H9 (cell line): ENCODE results near the gene AKAP3. TPM values are rescaled to one million over a fixed set of nuclear protein-coding genes. Genes with fewer than 3 reads are reported as not detected.
A peak's percentile ranks its signal among the peaks of the same experiment; 100 is the strongest.

Experiments
- DNase-seq: peaks from one replicate; pipeline ENCODE4 v3.0.0-alpha.2; 2017
- H2AFZ ChIP-seq: one replicate; pipeline ENCODE4 v1.6.1; 2013; ENCODE audit warnings: mild to moderate bottlenecking, low read length, control low read depth, moderate library complexity
- H2AK5ac ChIP-seq: 2 replicates; pipeline ENCODE4 v1.6.1; 2013; ENCODE audit warnings: low read length, control low read depth, mixed read lengths; ENCODE audit not compliant: insufficient read length
- H2BK120ac ChIP-seq: one replicate; pipeline ENCODE4 v1.6.1; 2013; ENCODE audit warnings: low read depth, mild to moderate bottlenecking, low read length, control low read depth, inconsistent platforms; ENCODE audit not compliant: poor library complexity, severe bottlenecking
- H2BK12ac ChIP-seq: 2 replicates; pipeline ENCODE4 v1.6.1; 2013; ENCODE audit warnings: low read length, control low read depth, mixed read lengths, low read depth; ENCODE audit not compliant: insufficient read length
- H2BK15ac ChIP-seq: 2 replicates; pipeline ENCODE4 v1.6.1; 2013; ENCODE audit warnings: low read depth, low read length, control low read depth
- H2BK20ac ChIP-seq: one replicate; pipeline ENCODE4 v1.6.1; 2013; ENCODE audit warnings: low read depth, mild to moderate bottlenecking, low read length, control low read depth, inconsistent platforms; ENCODE audit not compliant: poor library complexity, severe bottlenecking
- H2BK5ac ChIP-seq: 2 replicates; pipeline ENCODE4 v1.6.1; 2013; ENCODE audit warnings: low read length, control low read depth, mixed read lengths; ENCODE audit not compliant: insufficient read length
- H3K14ac ChIP-seq: 2 replicates; pipeline ENCODE4 v1.6.1; 2013; ENCODE audit warnings: low read length, control low read depth; ENCODE audit not compliant: insufficient read depth
- H3K18ac ChIP-seq: 2 replicates; pipeline ENCODE4 v1.6.1; 2013; ENCODE audit warnings: low read depth, mild to moderate bottlenecking, mixed read lengths, low read length, control low read depth; ENCODE audit not compliant: insufficient read length
- H3K23ac ChIP-seq: 2 replicates; pipeline ENCODE4 v1.6.1; 2013; ENCODE audit warnings: low read length, control low read depth, mixed read lengths, low read depth; ENCODE audit not compliant: insufficient read length
- H3K23me2 ChIP-seq: 2 replicates; pipeline ENCODE4 v1.6.1; 2013; ENCODE audit warnings: low read depth, mild to moderate bottlenecking, mixed read lengths, low read length, control low read depth; ENCODE audit not compliant: insufficient read length, poor library complexity, severe bottlenecking
- H3K27ac ChIP-seq: 2 replicates; pipeline ENCODE4 v1.5.1; 2013; ENCODE audit warnings: low read length, control low read depth, mixed read lengths, low read depth; ENCODE audit not compliant: insufficient read length
- H3K27me3 ChIP-seq: 2 replicates; pipeline ENCODE4 v1.6.1; 2013; ENCODE audit warnings: low read length, control low read depth, inconsistent platforms; ENCODE audit not compliant: insufficient read depth
- H3K4ac ChIP-seq: 2 replicates; pipeline ENCODE4 v1.6.1; 2013; ENCODE audit warnings: low read depth, mild to moderate bottlenecking, control low read depth, inconsistent platforms, low read length, moderate library complexity
- H3K4me1 ChIP-seq: 2 replicates; pipeline ENCODE4 v1.6.1; 2013; ENCODE audit warnings: low read length, control low read depth, inconsistent platforms; ENCODE audit not compliant: insufficient read depth
- H3K4me2 ChIP-seq: 2 replicates; pipeline ENCODE4 v1.6.1; 2013; ENCODE audit warnings: low read length, control low read depth, mixed read lengths; ENCODE audit not compliant: insufficient read length, insufficient read depth
- H3K56ac ChIP-seq: 2 replicates; pipeline ENCODE4 v1.6.1; 2013; ENCODE audit warnings: low read depth, mild to moderate bottlenecking, mixed read lengths, low read length, control low read depth; ENCODE audit not compliant: insufficient read length
- H3K79me1 ChIP-seq: 2 replicates; pipeline ENCODE4 v1.6.1; 2013; ENCODE audit warnings: low read depth, mild to moderate bottlenecking, moderate library complexity, low read length, control low read depth, inconsistent platforms; ENCODE audit not compliant: insufficient read depth, poor library complexity, severe bottlenecking
- H3K79me2 ChIP-seq: 2 replicates; pipeline ENCODE4 v1.6.1; 2013; ENCODE audit warnings: low read length, control low read depth, inconsistent platforms; ENCODE audit not compliant: insufficient read depth
- H3K9ac ChIP-seq: 2 replicates; pipeline ENCODE4 v1.6.1; 2013; ENCODE audit warnings: low read length, control low read depth, mixed read lengths; ENCODE audit not compliant: insufficient read length; ENCODE audit errors: extremely low read depth
- H3K9me3 ChIP-seq: one replicate; pipeline ENCODE4 v1.6.1; 2013; ENCODE audit warnings: low read depth, low read length, inconsistent platforms; ENCODE audit not compliant: control insufficient read depth
- H3T11ph ChIP-seq: one replicate; pipeline ENCODE4 v1.6.1; 2013; ENCODE audit warnings: mild to moderate bottlenecking, low read length, control low read depth, inconsistent platforms
- H4K20me1 ChIP-seq: one replicate; pipeline ENCODE4 v1.6.1; 2013; ENCODE audit not compliant: control insufficient read depth, insufficient read length, insufficient read depth
- H4K5ac ChIP-seq: 2 replicates; pipeline ENCODE4 v1.6.1; 2013; ENCODE audit warnings: low read depth, mild to moderate bottlenecking, mixed read lengths, low read length, control low read depth; ENCODE audit not compliant: insufficient read length
- H4K8ac ChIP-seq: replicated peaks from 2 replicates; pipeline ENCODE4 v1.6.1; 2013; ENCODE audit warnings: low read length, control low read depth, mixed read lengths, low read depth; ENCODE audit not compliant: insufficient read length
- H4K91ac ChIP-seq: 2 replicates; pipeline ENCODE4 v1.6.1; 2013; ENCODE audit warnings: low read depth, mild to moderate bottlenecking, moderate library complexity, mixed read lengths, low read length, control low read depth; ENCODE audit not compliant: insufficient read length
- H3K27ac Mint-ChIP-seq, 3 experiments: 2 replicates in 2 of 3; 3 replicates in 1 of 3; pipeline ENCODE4 v1.8.0; 2020 to 2021; ENCODE audit warnings: mixed read lengths in 3 of 3, mild to moderate bottlenecking in 1 of 3, moderate library complexity in 1 of 3
- H3K27me3 Mint-ChIP-seq: 2 replicates; pipeline ENCODE4 v1.8.0; 2021; ENCODE audit warnings: low read depth, mild to moderate bottlenecking, moderate library complexity, mixed read lengths
- H3K36me3 Mint-ChIP-seq, 3 experiments: 2 replicates in 2 of 3; 3 replicates in 1 of 3; pipeline ENCODE4 v1.8.0; 2020 to 2021; ENCODE audit warnings: low read depth in 3 of 3, mixed read lengths in 3 of 3; ENCODE audit not compliant: insufficient read depth in 1 of 3
- H3K4me1 Mint-ChIP-seq, 2 experiments: 2 replicates each; pipeline ENCODE4 v1.8.0; 2020; ENCODE audit warnings: mixed read lengths in 2 of 2
- H3K4me3 Mint-ChIP-seq, 2 experiments: 2 replicates in 1 of 2; 3 replicates in 1 of 2; pipeline ENCODE4 v1.8.0; 2020 to 2021; ENCODE audit warnings: mild to moderate bottlenecking in 2 of 2, mixed read lengths in 2 of 2, moderate library complexity in 1 of 2
- H3K9me3 Mint-ChIP-seq, 2 experiments: 2 replicates in 1 of 2; 3 replicates in 1 of 2; pipeline ENCODE4 v1.8.0; 2020; ENCODE audit warnings: mild to moderate bottlenecking in 2 of 2, mixed read lengths in 2 of 2, moderate library complexity in 1 of 2
- WGBS: extraction: QIAGEN DNeasy Blood & Tissue Kit; methylation state at CpG from one replicate; pipeline ENCODE4 v1.1.7; 2013; ENCODE audit warnings: missing lambda C conversion rate, low lambda C conversion rate, mixed read lengths; ENCODE audit not compliant: insufficient read length; ENCODE audit errors: extremely low coverage; 5-methylcytosine and 5-hydroxymethylcytosine counted together
- total RNA-seq: library from RNA; stranded (reverse); gene quantifications from 2 replicates; pipeline ENCODE4 v1.2.1, GENCODE V29; 2021
- TF ChIP-seq, protein P1 (sequence below): fragments of 200-600 bp; sonication (generic); conservative IDR thresholded peaks from 3 replicates; pipeline ENCODE4 v1.8.0; 2021; ENCODE audit warnings: antibody characterized with exemption, mild to moderate bottlenecking

Gene AKAP3
- total RNA-seq, 1 experiment from 2014 or later = 1.3 TPM

DNA sequence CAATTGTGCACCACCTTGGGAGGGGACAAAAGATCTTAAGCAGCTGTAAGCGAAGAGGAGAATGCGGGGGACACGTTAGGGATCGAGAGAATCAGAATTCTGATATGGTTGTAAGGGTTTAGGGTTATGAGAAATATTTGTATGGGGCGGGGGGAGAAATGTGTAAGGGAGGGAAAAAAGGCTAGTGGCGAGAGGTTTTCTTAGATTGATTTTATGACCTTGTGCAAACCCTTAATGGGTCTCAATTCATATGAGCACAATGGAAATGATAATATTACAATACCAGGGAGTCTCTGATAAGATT, 459 bp upstream of the AKAP3 start:
- no peak overlapping the region for H3K14ac ChIP-seq
- no peaks in the 10 kb centered on the region for H3K27me3 Mint-ChIP-seq
- H4K20me1 ChIP-seq = no peaks in the 10 kb centered on the region
- H3K4me1 ChIP-seq = peaks cover 1% of the 10 kb centered on the region; the same call in 1 of the 2 replicates
- H3K4me1 Mint-ChIP-seq = peaks cover 21 to 38% of the 10 kb centered on the region in 2 experiments
- no peak overlapping the region for H2BK120ac ChIP-seq
- peak overlapping the region; percentile 75 for H3K27ac ChIP-seq
- DNase-seq = no peak
- no peak overlapping the region for H3T11ph ChIP-seq
- H2AK5ac ChIP-seq = no peak overlapping the region
- H3K9me3 ChIP-seq = no peaks in the 10 kb centered on the region
- H2BK15ac ChIP-seq = no peak overlapping the region
- no peak overlapping the region for H3K56ac ChIP-seq
- H3K18ac ChIP-seq = no peak overlapping the region
- peak overlapping the region; percentile 83 for H3K4me2 ChIP-seq
- TF ChIP-seq, protein P1, sequence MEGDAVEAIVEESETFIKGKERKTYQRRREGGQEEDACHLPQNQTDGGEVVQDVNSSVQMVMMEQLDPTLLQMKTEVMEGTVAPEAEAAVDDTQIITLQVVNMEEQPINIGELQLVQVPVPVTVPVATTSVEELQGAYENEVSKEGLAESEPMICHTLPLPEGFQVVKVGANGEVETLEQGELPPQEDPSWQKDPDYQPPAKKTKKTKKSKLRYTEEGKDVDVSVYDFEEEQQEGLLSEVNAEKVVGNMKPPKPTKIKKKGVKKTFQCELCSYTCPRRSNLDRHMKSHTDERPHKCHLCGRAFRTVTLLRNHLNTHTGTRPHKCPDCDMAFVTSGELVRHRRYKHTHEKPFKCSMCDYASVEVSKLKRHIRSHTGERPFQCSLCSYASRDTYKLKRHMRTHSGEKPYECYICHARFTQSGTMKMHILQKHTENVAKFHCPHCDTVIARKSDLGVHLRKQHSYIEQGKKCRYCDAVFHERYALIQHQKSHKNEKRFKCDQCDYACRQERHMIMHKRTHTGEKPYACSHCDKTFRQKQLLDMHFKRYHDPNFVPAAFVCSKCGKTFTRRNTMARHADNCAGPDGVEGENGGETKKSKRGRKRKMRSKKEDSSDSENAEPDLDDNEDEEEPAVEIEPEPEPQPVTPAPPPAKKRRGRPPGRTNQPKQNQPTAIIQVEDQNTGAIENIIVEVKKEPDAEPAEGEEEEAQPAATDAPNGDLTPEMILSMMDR = no peak
- no peak overlapping the region for H2BK5ac ChIP-seq
- H3K79me2 ChIP-seq = peaks cover 7% of the 10 kb centered on the region; the same call in 1 of the 2 replicates
- no peak overlapping the region for H3K4ac ChIP-seq
- no peak overlapping the region for H2BK12ac ChIP-seq
- H3K79me1 ChIP-seq = no peaks in the 10 kb centered on the region
- H3K36me3 Mint-ChIP-seq = no peaks in the 10 kb centered on the region
- H4K91ac ChIP-seq = no peak overlapping the region
- peak overlapping the region; percentile 39 for H4K5ac ChIP-seq
- no peaks in the 10 kb centered on the region for H3K27me3 ChIP-seq
- no peak overlapping the region for H2AFZ ChIP-seq
- no peak overlapping the region for H2BK20ac ChIP-seq
- no peaks in the 10 kb centered on the region for H3K9me3 Mint-ChIP-seq
- no peak overlapping the region for H3K23ac ChIP-seq
- no peak overlapping the region for H4K8ac ChIP-seq
- peak overlapping the region; percentile 97 to 99 (median 99) for H3K27ac Mint-ChIP-seq
- H3K9ac ChIP-seq = peak overlapping the region; percentile 92
- WGBS = 100% methylated on average over 2 of the region's 6 CpGs
- peak overlapping the region; percentile 95 to 99 for H3K4me3 Mint-ChIP-seq
- H3K23me2 ChIP-seq = no peaks in the 10 kb centered on the region
